Esophagus (tissue), 2 donors: ENCODE measurements around the gene KLHDC3. TPM values are rescaled to one million over a fixed set of nuclear protein-coding genes. Genes with fewer than 3 reads are reported as not detected.
A peak's percentile ranks its signal among the peaks of the same experiment; 100 is the strongest.

ENCODE experiments used
- H3K27ac ChIP-seq, 2 donors: one replicate each; pipeline ENCODE4 v1.5.1; 2013; ENCODE audit warnings: low read depth in 2 of 2, mild to moderate bottlenecking in 2 of 2, inconsistent platforms in 1 of 2, low read length in 1 of 2, moderate library complexity in 1 of 2
- H3K27me3 ChIP-seq, 2 donors: one replicate each; pipeline ENCODE4 v1.6.1; 2013; ENCODE audit warnings: low read length in 2 of 2, control low read depth in 1 of 2, mild to moderate bottlenecking in 1 of 2; ENCODE audit not compliant: insufficient read depth in 2 of 2, control insufficient read depth in 1 of 2
- H3K36me3 ChIP-seq, 2 donors: one replicate each; pipeline ENCODE4 v1.6.1; 2013; ENCODE audit warnings: low read length in 1 of 2; ENCODE audit not compliant: control insufficient read depth in 2 of 2, insufficient read depth in 2 of 2
- H3K4me1 ChIP-seq, 2 donors: one replicate each; pipeline ENCODE4 v1.6.1; 2013; ENCODE audit warnings: low read length in 1 of 2; ENCODE audit not compliant: control insufficient read depth in 2 of 2, insufficient read depth in 2 of 2
- H3K4me3 ChIP-seq, 2 donors: one replicate each; pipeline ENCODE4 v1.5.1; 2013; ENCODE audit warnings: low read length in 2 of 2, mild to moderate bottlenecking in 2 of 2, low read depth in 1 of 2, moderate library complexity in 1 of 2
- H3K9me3 ChIP-seq, 2 donors: one replicate each; pipeline ENCODE4 v1.6.1; 2013; ENCODE audit warnings: mild to moderate bottlenecking in 2 of 2, low read depth in 1 of 2, low read length in 1 of 2, moderate library complexity in 1 of 2; ENCODE audit not compliant: control insufficient read depth in 2 of 2, insufficient read depth in 1 of 2
- WGBS, 2 donors: extraction: QIAGEN DNeasy Blood & Tissue Kit; methylation state at CpG; one replicate each; pipeline ENCODE4 v1.1.7; 2013; 5-methylcytosine and 5-hydroxymethylcytosine counted together
- polyA plus RNA-seq, 2 donors: library from polyadenylated mRNA; stranded (reverse); fragments of 200-250 nt; gene quantifications; one replicate each; pipeline ENCODE4 v1.2.3, GENCODE V29; 2013
- donor health status: healthy with polysubstance abuse.
- donor health status: Bipolar disorder and iron deficiency.

Gene KLHDC3
- polyA plus RNA-seq, 2 donors, result 39.3 to 40.9 TPM

- Histone ChIP-seq H3K4me3 (peak overlapping the region; percentile 92 to 94), H3K27ac (peak overlapping the region; percentile 90 to 94), H3K36me3 (peaks cover 7 to 27% of the 10 kb centered on the region in 2 donors), H3K9me3 (no peaks in the 10 kb centered on the region), H3K4me1 (peaks cover 4 to 12% of the 10 kb centered on the region in 2 donors), H3K27me3 (no peaks in the 10 kb centered on the region)
- WGBS, 2 donors, result 45 to 47% methylated on average over 5 of the region's 5 CpGs
Observed at GRCh38 chr6:43020847-43021246, 6.8 kb downstream of the KLHDC3 start.

- H3K4me3 ChIP-seq, result peak within 1 kb of the TSS; percentile 92 to 94
- H3K27ac ChIP-seq, result peak within 1 kb of the TSS; percentile 90 to 94
- peaks cover 7 to 32% of the 10 kb centered on the region in 2 donors for H3K36me3 ChIP-seq
- H3K4me1 ChIP-seq, result peaks cover 4 to 8% of the 10 kb centered on the region in 2 donors
- H3K27me3 ChIP-seq, result no peaks in the 10 kb centered on the region
- 1% methylated on average over 34 to 56 of the region's 56 CpGs for WGBS, 2 donors
- no peaks in the 10 kb centered on the region for H3K9me3 ChIP-seq
Observed at GRCh38 chr6:43021270-43022047, 7.4 kb downstream of the KLHDC3 start, which contains the start of gene RRP36. Gene RRP36 (plus strand): TSS chr6:43021623. CDS start chr6:43021655, 32 bp downstream.

- peaks cover 3 to 34% of the 10 kb centered on the region in 2 donors for H3K36me3 ChIP-seq
- no peaks in the 10 kb centered on the region for H3K9me3 ChIP-seq
- 87 to 93% methylated on average over 2 of the region's 2 CpGs for WGBS, 2 donors
- no peak overlapping the region for H3K27ac ChIP-seq
- no peaks in the 10 kb centered on the region for H3K27me3 ChIP-seq
- no peak overlapping the region for H3K4me3 ChIP-seq
- peaks cover 2 to 4% of the 10 kb centered on the region in 2 donors for H3K4me1 ChIP-seq
Observed at GRCh38 chr6:43024436-43024835, 10.4 kb downstream of the KLHDC3 start.

GRCh38 chr6:43026365-43026764 is 12.3 kb downstream of the KLHDC3 start:
- H3K4me1 ChIP-seq, result no peaks in the 10 kb centered on the region
- WGBS, 2 donors, result 91 to 92% methylated on average over 5 of the region's 5 CpGs
- peaks cover 3 to 34% of the 10 kb centered on the region in 2 donors for H3K36me3 ChIP-seq
- no peak overlapping the region for H3K27ac ChIP-seq
- H3K4me3 ChIP-seq, result no peak overlapping the region
- no peaks in the 10 kb centered on the region for H3K27me3 ChIP-seq
- H3K9me3 ChIP-seq, result no peaks in the 10 kb centered on the region

- Histone ChIP-seq H3K4me1 (no peaks in the 10 kb centered on the region), H3K4me3 (no peak overlapping the region), H3K27ac (no peak overlapping the region), H3K9me3 (no peaks in the 10 kb centered on the region), H3K36me3 (peaks cover 3 to 35% of the 10 kb centered on the region in 2 donors), H3K27me3 (no peaks in the 10 kb centered on the region)
- 90 to 92% methylated on average over 9 of the region's 9 CpGs for WGBS, 2 donors
Observed at GRCh38 chr6:43029120-43029519, 15.1 kb downstream of the KLHDC3 start.

GRCh38 chr6:43032326-43032725 is 18.3 kb downstream of the KLHDC3 start:
- 95% methylated on average over 4 of the region's 4 CpGs for WGBS, 2 donors
- no peak overlapping the region for H3K4me3 ChIP-seq
- H3K9me3 ChIP-seq, result no peaks in the 10 kb centered on the region
- H3K27ac ChIP-seq, result no peak overlapping the region
- no peaks in the 10 kb centered on the region for H3K27me3 ChIP-seq
- H3K36me3 ChIP-seq, result peaks cover 0 to 27% of the 10 kb centered on the region in 2 donors
- no peaks in the 10 kb centered on the region for H3K4me1 ChIP-seq

- Histone ChIP-seq H3K4me1 (no peaks in the 10 kb centered on the region), H3K9me3 (no peaks in the 10 kb centered on the region), H3K27ac (no peak overlapping the region), H3K4me3 (no peak overlapping the region), H3K36me3 (peaks cover 0 to 29% of the 10 kb centered on the region in 2 donors), H3K27me3 (no peaks in the 10 kb centered on the region)
- 88 to 93% methylated on average over 2 of the region's 2 CpGs for WGBS, 2 donors
Observed at GRCh38 chr6:43033496-43034189, 19.6 kb downstream of the KLHDC3 start.

- H3K27me3 ChIP-seq, result no peaks in the 10 kb centered on the region
- H3K9me3 ChIP-seq, result no peaks in the 10 kb centered on the region
- peaks cover 0 to 29% of the 10 kb centered on the region in 2 donors for H3K36me3 ChIP-seq
- H3K4me1 ChIP-seq, result no peaks in the 10 kb centered on the region
- no peak overlapping the region for H3K27ac ChIP-seq
- 88 to 96% methylated on average over 2 of the region's 2 CpGs for WGBS, 2 donors
- H3K4me3 ChIP-seq, result no peak overlapping the region
Observed at GRCh38 chr6:43034190-43034525, 20.1 kb downstream of the KLHDC3 start.

- WGBS, 2 donors, result 68 to 70% methylated on average over 4 of the region's 4 CpGs
- Histone ChIP-seq H3K27ac (no peak overlapping the region), H3K27me3 (no peaks in the 10 kb centered on the region), H3K9me3 (no peaks in the 10 kb centered on the region), H3K4me3 (no peak overlapping the region), H3K36me3 (peaks cover 0 to 34% of the 10 kb centered on the region in 2 donors), H3K4me1 (no peaks in the 10 kb centered on the region)
Observed at GRCh38 chr6:43035495-43036194, 21.6 kb downstream of the KLHDC3 start.
